Fibroblast of lung (primary cell): ENCODE results near the gene DAZAP1. TPM values are rescaled to one million over a fixed set of nuclear protein-coding genes. Genes with fewer than 3 reads are reported as not detected.

Source experiments
- DNase-seq, 2 donors: peaks; one replicate each; pipeline versions ENCODE4 v3.0.0 to v3.0.0-alpha.2; 2010; ENCODE audit warnings: low read depth in 2 of 2
- H2AFZ ChIP-seq: 2 replicates; pipeline ENCODE4 v1.5.1; 2012; ENCODE audit warnings: low read length, control low read depth, inconsistent platforms
- H3K27ac ChIP-seq: 2 replicates; pipeline ENCODE4 v1.5.1; 2011; ENCODE audit warnings: low read length, control low read depth; ENCODE audit not compliant: insufficient read depth
- H3K27me3 ChIP-seq: 2 replicates; pipeline ENCODE4 v1.5.1; 2011; ENCODE audit warnings: mild to moderate bottlenecking, low read length; ENCODE audit not compliant: control insufficient read depth, insufficient read depth
- H3K36me3 ChIP-seq: 2 replicates; pipeline ENCODE4 v1.5.1; 2011; ENCODE audit warnings: low read length; ENCODE audit not compliant: control insufficient read depth, insufficient read depth
- H3K4me1 ChIP-seq: 2 replicates; pipeline ENCODE4 v1.5.1; 2011; ENCODE audit warnings: low read length; ENCODE audit not compliant: control insufficient read depth, insufficient read depth; ENCODE audit errors: extremely low read depth
- H3K4me2 ChIP-seq: 2 replicates; pipeline ENCODE4 v1.5.1; 2011; ENCODE audit warnings: low read length, control low read depth; ENCODE audit not compliant: insufficient read depth; ENCODE audit errors: extremely low read depth
- H3K4me3 ChIP-seq, 4 experiments: fragments of 200-600 bp in 1 of 4; sonication (generic) in 1 of 4; replicated peaks in 1 of 4; 2 replicates each; pipeline ENCODE4 v1.5.1; 2011 to 2016; ENCODE audit warnings: low read length in 4 of 4, low read depth in 3 of 4, mild to moderate bottlenecking in 3 of 4, control low read depth in 2 of 4, inconsistent platforms in 1 of 4, mixed read lengths in 1 of 4; ENCODE audit not compliant: insufficient read depth in 1 of 4; ENCODE audit errors: control extremely low read depth in 1 of 4
- H3K79me2 ChIP-seq: 2 replicates; pipeline ENCODE4 v1.5.1; 2012; ENCODE audit warnings: mild to moderate bottlenecking, low read length, inconsistent platforms; ENCODE audit not compliant: control insufficient read depth, insufficient read depth
- H3K9ac ChIP-seq: 2 replicates; pipeline ENCODE4 v1.5.1; 2011; ENCODE audit warnings: mild to moderate bottlenecking, low read length, control low read depth; ENCODE audit not compliant: insufficient read depth
- H3K9me3 ChIP-seq: 2 replicates; pipeline ENCODE4 v1.5.1; 2012; ENCODE audit warnings: low read depth, low read length; ENCODE audit not compliant: control insufficient read depth, insufficient read depth
- H4K20me1 ChIP-seq: 2 replicates; pipeline ENCODE4 v1.5.1; 2011; ENCODE audit warnings: low read length; ENCODE audit not compliant: control insufficient read depth, insufficient read depth; ENCODE audit errors: extremely low read depth
- EZH2 ChIP-seq: IDR thresholded peaks from 2 replicates; pipeline ENCODE4 v1.5.1; 2012; ENCODE audit warnings: low read length, control low read depth, mild to moderate bottlenecking; ENCODE audit errors: missing control alignments
- polyA plus RNA-seq, 2 donors: library from polyadenylated mRNA; depleted of rRNA in 1 of 2; stranded (reverse) in 1 of 2; unstranded in 1 of 2; fragments of >200 nt; gene quantifications; 2 replicates each; pipeline ENCODE4 v1.2.1, GENCODE V29; 2011 to 2012; ENCODE audit warnings: missing spikeins in 1 of 2
- total RNA-seq: library from RNA; depleted of rRNA; stranded (reverse); fragments of >200 nt; gene quantifications from 2 replicates; pipeline ENCODE4 v1.2.1, GENCODE V29; 2014
- TF ChIP-seq, protein P1 (sequence below), 2 donors: IDR thresholded peaks in 1 of 2; conservative IDR thresholded peaks in 1 of 2; 1 replicate in 1 of 2; 2 replicates in 1 of 2; pipeline ENCODE4 v1.5.1; 2011 to 2012; ENCODE audit warnings: low read length in 2 of 2, control low read depth in 1 of 2, inconsistent platforms in 1 of 2, low read depth in 1 of 2, mild to moderate bottlenecking in 1 of 2

Gene DAZAP1
- total and polyA plus RNA-seq, 2 donors (not counting 1 experiment from before 2014, with no cell fraction given) = 44.6 to 49.5 TPM

- Histone ChIP-seq H3K27me3 (peaks cover 24% of the 10 kb centered on the region), H2AFZ (no peak overlapping the region)
These were observed 50.5 kb downstream of the DAZAP1 start for GRCh38 chr19:1457892-1458291.

DNA sequence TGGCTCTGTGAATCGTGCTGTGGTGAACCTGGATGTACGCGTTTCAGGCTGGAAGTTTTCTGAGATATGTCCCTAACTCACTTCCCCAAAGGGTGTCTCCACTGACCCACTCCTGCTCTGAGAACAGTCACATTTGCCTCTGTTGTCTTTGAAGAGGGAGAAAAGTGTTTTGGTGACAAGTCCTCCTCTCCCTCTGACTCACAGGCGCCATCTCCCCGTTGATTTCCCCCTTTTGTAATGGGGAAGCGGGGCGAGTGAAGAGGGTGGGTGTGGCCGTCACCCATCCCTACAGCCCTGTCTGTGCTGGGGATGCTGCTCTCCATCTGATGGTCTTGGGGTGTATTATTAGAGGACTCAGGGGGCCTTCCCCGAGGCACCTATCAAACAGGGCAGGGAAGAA, 52.1 kb downstream of the DAZAP1 start:
- Histone ChIP-seq H3K36me3 (no peaks in the 10 kb centered on the region), H3K9ac (no peak overlapping the region), H3K4me1 (no peaks in the 10 kb centered on the region), H3K4me2 (no peak overlapping the region), H3K4me3 (no peak overlapping the region), H2AFZ (no peak overlapping the region), H3K9me3 (no peaks in the 10 kb centered on the region), H4K20me1 (no peaks in the 10 kb centered on the region), H3K27ac (no peak overlapping the region), H3K79me2 (no peaks in the 10 kb centered on the region), H3K27me3 (peaks cover 11% of the 10 kb centered on the region)
- no peak for TF ChIP-seq EZH2
- TF ChIP-seq, protein P1, sequence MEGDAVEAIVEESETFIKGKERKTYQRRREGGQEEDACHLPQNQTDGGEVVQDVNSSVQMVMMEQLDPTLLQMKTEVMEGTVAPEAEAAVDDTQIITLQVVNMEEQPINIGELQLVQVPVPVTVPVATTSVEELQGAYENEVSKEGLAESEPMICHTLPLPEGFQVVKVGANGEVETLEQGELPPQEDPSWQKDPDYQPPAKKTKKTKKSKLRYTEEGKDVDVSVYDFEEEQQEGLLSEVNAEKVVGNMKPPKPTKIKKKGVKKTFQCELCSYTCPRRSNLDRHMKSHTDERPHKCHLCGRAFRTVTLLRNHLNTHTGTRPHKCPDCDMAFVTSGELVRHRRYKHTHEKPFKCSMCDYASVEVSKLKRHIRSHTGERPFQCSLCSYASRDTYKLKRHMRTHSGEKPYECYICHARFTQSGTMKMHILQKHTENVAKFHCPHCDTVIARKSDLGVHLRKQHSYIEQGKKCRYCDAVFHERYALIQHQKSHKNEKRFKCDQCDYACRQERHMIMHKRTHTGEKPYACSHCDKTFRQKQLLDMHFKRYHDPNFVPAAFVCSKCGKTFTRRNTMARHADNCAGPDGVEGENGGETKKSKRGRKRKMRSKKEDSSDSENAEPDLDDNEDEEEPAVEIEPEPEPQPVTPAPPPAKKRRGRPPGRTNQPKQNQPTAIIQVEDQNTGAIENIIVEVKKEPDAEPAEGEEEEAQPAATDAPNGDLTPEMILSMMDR (conservative IDR thresholded peaks at IDR 0.05 in 1 of 2, IDR thresholded peaks at IDR 0.05 in 1 of 2; ENCODE audit: low read depth in 1 of 2, low read length in 2 of 2) = no peak
- no peak for DNase-seq

More at GRCh38 chr19:1457892-1458291, 50.5 kb downstream of the DAZAP1 start:
- H3K4me1 ChIP-seq = peaks cover 3% of the 10 kb centered on the region
- H3K4me3 ChIP-seq = no peak overlapping the region
- TF ChIP-seq, protein P1 (conservative IDR thresholded peaks at IDR 0.05 in 1 of 2, IDR thresholded peaks at IDR 0.05 in 1 of 2; ENCODE audit: low read depth in 1 of 2, low read length in 2 of 2) = no peak
- no peak for TF ChIP-seq EZH2
- DNase-seq = no peak
- no peaks in the 10 kb centered on the region for H3K36me3 ChIP-seq
- H3K79me2 ChIP-seq = no peaks in the 10 kb centered on the region
- no peak overlapping the region for H3K4me2 ChIP-seq
- H4K20me1 ChIP-seq = no peaks in the 10 kb centered on the region
- no peaks in the 10 kb centered on the region for H3K9me3 ChIP-seq
- H3K9ac ChIP-seq = no peak overlapping the region
- no peak overlapping the region for H3K27ac ChIP-seq

DNA sequence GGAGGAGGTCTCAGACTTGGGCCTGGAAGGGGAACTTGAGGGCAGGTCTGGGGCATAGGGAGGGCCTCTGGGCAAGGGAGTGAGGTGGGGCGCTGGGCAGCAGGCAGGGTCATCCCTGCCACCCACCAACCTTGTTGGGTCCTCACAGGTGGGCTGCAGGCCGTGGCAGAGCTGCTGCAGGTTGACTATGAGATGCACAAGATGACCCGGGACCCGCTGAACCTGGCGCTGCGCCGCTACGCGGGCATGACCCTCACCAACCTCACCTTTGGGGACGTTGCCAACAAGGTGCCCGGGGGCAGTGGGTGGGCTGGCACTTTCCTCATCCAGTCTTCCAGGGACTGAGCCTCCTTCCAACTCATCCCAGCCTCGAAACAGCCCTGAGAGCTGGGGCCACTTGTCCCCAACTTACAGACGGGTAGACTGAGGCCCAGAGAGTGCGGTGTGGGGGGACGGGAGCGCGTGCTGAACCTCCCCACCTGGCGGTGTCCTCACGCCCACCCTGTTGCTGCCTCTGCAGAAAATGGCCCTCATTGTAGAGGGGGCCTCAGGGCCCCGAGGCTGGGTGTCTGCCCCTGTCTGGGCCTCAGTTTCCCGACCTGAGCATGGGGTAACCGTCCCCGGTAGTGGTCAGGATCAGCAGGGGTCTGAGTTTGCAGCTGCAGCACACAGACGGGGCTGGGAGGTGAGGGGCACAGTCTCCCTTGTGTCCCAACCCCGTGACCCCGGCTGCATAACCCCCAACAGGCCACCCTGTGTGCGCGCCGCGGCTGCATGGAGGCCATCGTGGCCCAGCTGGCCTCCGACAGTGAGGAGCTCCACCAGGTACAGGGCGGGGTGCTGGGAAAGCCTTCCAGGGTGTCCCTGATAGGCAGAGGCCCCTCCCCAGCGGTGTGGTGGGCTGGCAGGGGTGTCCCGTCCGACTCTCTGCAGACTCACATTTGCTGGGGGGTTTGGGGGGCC, 52.9 kb downstream of the DAZAP1 start:
- no peak overlapping the region for H3K4me2 ChIP-seq
- TF ChIP-seq, protein P1 (conservative IDR thresholded peaks at IDR 0.05 in 1 of 2, IDR thresholded peaks at IDR 0.05 in 1 of 2; ENCODE audit: low read depth in 1 of 2, low read length in 2 of 2) = no peak
- no peak for TF ChIP-seq EZH2

More for the DNA sequence above, 52.9 kb downstream of the DAZAP1 start:
- Histone ChIP-seq H3K36me3 (no peaks in the 10 kb centered on the region), H3K9ac (no peak overlapping the region), H3K27me3 (peaks cover 7% of the 10 kb centered on the region), H3K4me3 (no peak overlapping the region), H3K27ac (no peak overlapping the region), H3K79me2 (no peaks in the 10 kb centered on the region), H2AFZ (no peak overlapping the region), H3K9me3 (no peaks in the 10 kb centered on the region), H3K4me1 (no peaks in the 10 kb centered on the region), H4K20me1 (no peaks in the 10 kb centered on the region)
- DNase-seq = no peak
